A172 (cell line): ENCODE measurements around the gene IL17C. TPM values are rescaled to one million over a fixed set of nuclear protein-coding genes. Genes with fewer than 3 reads are reported as not detected.
"Not testable (repeated sequence)": the region's sequence is repeated elsewhere in the genome, so short reads cannot be mapped to it uniquely, and the experiment has no call there.

Experiments
- DNase-seq: peaks from one replicate; pipeline ENCODE4 v3.0.0-alpha.2; 2015; ENCODE audit warnings: low spot score
- total RNA-seq: library from RNA; depleted of rRNA; stranded (reverse); fragments of >200 nt; shearing (Covaris generic); gene quantifications from 2 replicates; pipeline ENCODE4 v1.2.3, GENCODE V29; 2014

IL17C gene
- total RNA-seq, 1 experiment from 2014 or later = not detected

GRCh38 chr16:88609426-88609825 lies 28.9 kb upstream of the IL17C start:
- not testable (repeated sequence) for DNase-seq

- no peak for DNase-seq
Measured at GRCh38 chr16:88610080-88610479, 28.3 kb upstream of the IL17C start.

GRCh38 chr16:88610909-88611812 lies 27.2 kb upstream of the IL17C start:
- DNase-seq = no peak

GRCh38 chr16:88613293-88613692 lies 25.1 kb upstream of the IL17C start:
- no peak for DNase-seq

- no peak for DNase-seq
Measured at GRCh38 chr16:88613911-88614817, 24.2 kb upstream of the IL17C start.

- no peak for DNase-seq
Measured at GRCh38 chr16:88614818-88615580, 23.4 kb upstream of the IL17C start.

GRCh38 chr16:88616320-88616719 lies 22.1 kb upstream of the IL17C start:
- no peak for DNase-seq

- no peak for DNase-seq
Measured at GRCh38 chr16:88616736-88617135, 21.6 kb upstream of the IL17C start.

- DNase-seq = no peak
Measured at GRCh38 chr16:88617268-88618031, 20.9 kb upstream of the IL17C start.

GRCh38 chr16:88618182-88618955 lies 20.0 kb upstream of the IL17C start:
- DNase-seq = no peak

GRCh38 chr16:88618956-88619667 lies 19.3 kb upstream of the IL17C start:
- DNase-seq = no peak

GRCh38 chr16:88619859-88620815 lies 18.2 kb upstream of the IL17C start:
- no peak for DNase-seq

GRCh38 chr16:88622125-88622524 lies 16.2 kb upstream of the IL17C start:
- DNase-seq = no peak

- no peak for DNase-seq
Measured at GRCh38 chr16:88622866-88623265, 15.5 kb upstream of the IL17C start.

- no peak for DNase-seq
Measured at GRCh38 chr16:88623858-88624257, 14.5 kb upstream of the IL17C start.

- no peak for DNase-seq
Measured at GRCh38 chr16:88624481-88624880, 13.9 kb upstream of the IL17C start.

GRCh38 chr16:88624977-88625576 lies 13.3 kb upstream of the IL17C start:
- DNase-seq = no peak

GRCh38 chr16:88626646-88627045 lies 11.7 kb upstream of the IL17C start:
- DNase-seq = no peak
